LHCN-M2 (cell line): ENCODE results near the gene TMTC2. TPM values are rescaled to one million over a fixed set of nuclear protein-coding genes. Genes with fewer than 3 reads are reported as not detected.

Experiments
- DNase-seq: peaks from one replicate; pipeline ENCODE4 v3.0.0-alpha.2; 2012; ENCODE audit warnings: low read depth
- total RNA-seq: library from RNA; depleted of rRNA; stranded (reverse); fragments of >200 nt; gene quantifications from 2 replicates; pipeline ENCODE4 v1.2.3, GENCODE V29; 2014

TMTC2 gene
- total RNA-seq, 1 experiment from 2014 or later, result 1.2 TPM

DNA sequence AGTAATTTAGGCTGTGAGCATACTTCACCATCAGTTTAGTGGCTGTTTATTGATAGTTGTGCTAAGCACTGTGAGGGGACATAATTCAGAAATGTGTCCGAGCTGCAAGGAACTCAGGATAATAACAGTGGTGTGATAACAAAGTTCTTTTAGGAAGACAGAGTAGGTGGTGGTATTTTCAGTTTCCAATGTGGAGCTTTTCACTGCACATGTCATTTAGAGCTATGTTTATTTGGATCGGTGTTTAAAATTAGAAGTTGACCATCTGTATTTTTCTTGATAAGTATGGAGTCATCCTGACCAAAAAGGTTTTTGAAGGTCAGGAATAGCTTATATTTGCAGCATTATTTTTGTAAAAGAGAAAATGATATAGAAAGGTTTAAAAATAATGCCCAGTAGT lies 443.5 kb downstream of the TMTC2 start:
- DNase-seq, result no peak

- DNase-seq, result no peak
Measured at GRCh38 chr12:83132360-83132759, 445.7 kb downstream of the TMTC2 start.

GRCh38 chr12:83136411-83136810 lies 449.7 kb downstream of the TMTC2 start:
- no peak for DNase-seq

DNA sequence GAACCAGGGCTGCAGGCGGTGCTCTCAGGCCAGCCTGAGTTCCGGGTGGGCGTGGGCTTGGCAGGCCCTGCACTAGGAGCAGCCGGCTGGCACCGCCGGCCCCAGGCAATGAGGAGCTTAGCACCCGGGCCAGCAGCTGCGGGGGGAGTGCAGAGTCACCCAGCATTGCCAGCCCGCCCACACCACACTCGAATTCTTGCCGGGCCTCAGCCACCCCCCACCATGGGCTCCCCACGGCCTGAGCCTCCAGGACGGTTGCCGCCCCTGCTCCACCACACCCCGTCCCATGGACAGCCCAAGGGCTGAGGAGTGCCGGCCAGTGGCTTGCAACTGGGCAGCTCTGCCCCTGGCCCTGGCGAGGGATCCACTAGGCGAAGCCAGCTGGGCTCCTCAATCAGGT lies 453.4 kb downstream of the TMTC2 start:
- DNase-seq, result no peak

DNA sequence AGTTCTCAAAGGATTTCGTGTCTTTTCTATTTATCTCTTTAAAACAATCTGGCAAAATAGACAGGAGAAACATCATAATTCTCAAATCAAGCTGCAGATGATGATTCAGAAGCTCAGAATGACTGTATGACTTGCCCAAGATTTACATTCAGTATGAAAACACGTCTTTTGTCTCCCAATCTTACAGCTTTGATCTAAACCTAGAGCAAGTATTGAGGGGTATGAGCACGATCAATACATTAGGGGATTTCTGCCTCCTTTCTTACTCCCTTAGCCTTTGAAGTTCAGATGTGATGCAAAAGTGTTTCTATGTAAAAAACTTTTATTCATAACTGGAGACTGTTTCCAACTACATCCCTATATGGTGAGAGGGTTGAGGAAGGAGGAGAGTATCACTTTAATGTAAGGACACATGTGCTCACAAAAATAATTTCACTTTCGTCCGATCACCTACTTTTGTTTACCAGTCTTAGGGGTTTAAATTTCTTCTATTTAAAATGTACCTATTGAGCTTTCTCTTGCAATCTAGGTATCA lies 454.8 kb downstream of the TMTC2 start:
- DNase-seq, result no peak

DNA sequence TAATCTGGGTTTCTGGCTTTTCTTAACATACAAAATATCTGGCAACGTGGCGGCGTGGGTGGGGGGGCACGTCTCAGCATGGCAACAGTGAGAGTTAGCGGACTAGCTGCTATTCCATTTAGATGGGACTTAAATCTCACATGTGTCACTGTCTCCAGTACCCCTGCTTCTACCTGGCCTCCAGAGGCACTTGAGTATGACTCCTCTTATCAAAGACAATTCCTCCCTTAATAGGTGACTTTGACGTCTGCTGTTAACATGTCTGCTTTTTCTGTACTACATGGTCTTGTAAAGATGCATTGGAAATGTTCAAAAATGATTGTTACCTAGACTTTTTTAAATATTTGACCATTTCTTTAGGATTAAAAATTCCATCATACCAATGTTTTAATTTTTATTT lies 456.2 kb downstream of the TMTC2 start:
- no peak for DNase-seq

DNA sequence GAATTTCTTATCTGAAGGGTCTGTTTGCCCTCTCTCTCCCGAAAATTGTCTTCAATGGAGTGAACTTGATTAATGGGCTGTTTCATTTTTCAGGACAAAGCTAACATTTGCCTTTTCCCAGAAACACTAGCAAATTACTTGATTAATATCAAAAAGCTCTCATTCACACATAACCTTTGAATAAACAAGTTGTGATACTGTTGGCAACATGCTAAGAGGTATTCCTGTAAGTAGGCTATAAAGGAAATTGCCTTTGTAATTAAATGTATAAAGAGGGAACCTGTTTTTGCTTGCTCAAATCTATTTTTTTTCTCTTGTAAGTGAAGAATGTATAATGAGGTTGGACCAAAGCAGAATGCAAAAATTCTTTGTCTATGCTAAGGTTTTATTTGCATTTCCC lies 457.2 kb downstream of the TMTC2 start:
- no peak for DNase-seq

DNA sequence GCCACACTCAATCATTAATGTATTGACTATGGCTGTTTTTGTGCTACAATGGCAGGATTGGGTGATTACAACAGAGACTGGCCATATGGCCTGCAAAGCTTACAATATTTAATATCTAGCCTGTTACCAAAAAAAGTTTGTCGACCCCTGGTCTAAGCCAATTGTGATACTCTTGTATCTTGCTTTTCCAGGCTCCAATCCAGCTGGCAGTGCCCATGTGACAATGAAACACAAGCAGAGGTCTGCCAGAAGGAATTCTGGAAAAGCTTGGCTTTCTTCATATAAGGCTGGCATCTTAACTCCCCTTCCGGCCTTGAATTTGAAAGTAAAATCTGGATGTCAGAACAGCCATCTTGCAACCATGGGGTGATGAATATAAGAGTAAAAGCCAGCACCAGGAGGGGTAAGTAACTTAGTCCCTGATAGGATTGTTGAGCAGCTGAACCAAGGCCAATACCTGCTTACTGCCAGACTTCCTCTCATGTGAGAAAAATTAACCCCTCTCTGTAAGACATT lies 458.7 kb downstream of the TMTC2 start:
- no peak for DNase-seq

GRCh38 chr12:83147341-83147740 lies 460.6 kb downstream of the TMTC2 start:
- DNase-seq, result no peak

GRCh38 chr12:83149987-83150386 lies 463.3 kb downstream of the TMTC2 start:
- DNase-seq, result no peak

- no peak for DNase-seq
Measured at GRCh38 chr12:83150465-83151189, 463.9 kb downstream of the TMTC2 start.

- no peak for DNase-seq
Measured at GRCh38 chr12:83153177-83153576, 466.5 kb downstream of the TMTC2 start.

DNA sequence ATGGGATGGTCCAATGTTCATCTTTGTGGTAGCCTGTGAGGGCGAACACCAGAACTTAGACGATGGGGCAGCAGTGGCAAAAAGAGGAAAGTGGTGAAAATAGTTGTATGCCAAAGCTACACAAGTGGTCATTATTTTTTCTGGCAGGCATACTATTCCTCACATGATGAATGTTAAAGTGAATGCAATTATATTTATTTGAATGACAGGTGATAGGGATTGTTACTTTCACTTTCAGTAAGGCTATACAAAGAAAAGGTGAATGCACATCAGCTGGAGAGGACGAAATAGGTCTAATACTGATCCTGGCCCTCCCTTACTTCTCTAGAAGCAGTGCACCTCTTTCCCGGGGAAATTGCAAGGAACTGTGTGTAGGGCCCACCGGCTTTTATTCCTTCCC lies 470.1 kb downstream of the TMTC2 start:
- no peak for DNase-seq

- no peak for DNase-seq
Measured at GRCh38 chr12:83157604-83158003, 470.9 kb downstream of the TMTC2 start.

- DNase-seq, result no peak
Measured at GRCh38 chr12:83158613-83159207, 472.0 kb downstream of the TMTC2 start.

DNA sequence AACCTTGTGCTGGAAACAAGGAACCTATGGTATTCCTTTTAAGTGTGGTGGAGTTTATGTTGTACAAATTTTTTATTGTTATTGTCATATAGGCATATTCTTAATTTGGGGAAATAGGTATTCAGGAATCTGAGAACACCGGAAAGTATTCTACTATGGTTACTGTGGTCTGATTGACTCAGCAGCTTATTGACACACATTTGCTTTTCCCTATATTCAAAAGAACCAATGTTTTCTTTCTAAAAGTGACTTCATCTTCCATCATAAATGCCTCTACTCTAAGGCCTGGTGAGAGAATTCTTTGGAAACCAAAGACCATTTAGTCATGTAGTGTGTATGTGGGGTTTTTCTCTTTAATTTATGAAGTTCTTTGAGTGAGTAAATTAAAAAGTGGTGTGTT lies 474.8 kb downstream of the TMTC2 start:
- DNase-seq, result no peak

DNA sequence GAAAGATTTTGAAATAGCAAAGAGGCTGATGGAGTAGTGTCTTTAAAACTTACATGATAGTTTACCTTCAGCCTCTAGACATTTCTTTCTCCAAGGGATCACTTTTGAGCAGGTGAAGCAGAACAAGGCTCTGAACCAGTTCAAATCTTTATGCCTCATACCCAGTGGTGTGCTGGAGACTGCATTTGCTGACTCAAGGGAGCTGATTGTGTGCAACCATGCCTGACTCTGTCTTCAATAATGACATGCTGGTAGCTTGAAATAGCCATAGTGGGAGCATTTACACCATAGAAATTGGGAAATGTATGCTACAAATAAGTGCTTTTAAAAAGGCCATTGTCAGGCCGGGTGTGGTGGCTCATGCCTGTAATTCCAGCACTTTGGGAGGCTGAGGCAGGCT lies 482.0 kb downstream of the TMTC2 start:
- no peak for DNase-seq

GRCh38 chr12:83172441-83172840 lies 485.7 kb downstream of the TMTC2 start:
- no peak for DNase-seq

GRCh38 chr12:83172866-83173649 lies 486.4 kb downstream of the TMTC2 start:
- DNase-seq, result no peak

- no peak for DNase-seq
Measured at GRCh38 chr12:83179999-83180398, 493.3 kb downstream of the TMTC2 start.

DNA sequence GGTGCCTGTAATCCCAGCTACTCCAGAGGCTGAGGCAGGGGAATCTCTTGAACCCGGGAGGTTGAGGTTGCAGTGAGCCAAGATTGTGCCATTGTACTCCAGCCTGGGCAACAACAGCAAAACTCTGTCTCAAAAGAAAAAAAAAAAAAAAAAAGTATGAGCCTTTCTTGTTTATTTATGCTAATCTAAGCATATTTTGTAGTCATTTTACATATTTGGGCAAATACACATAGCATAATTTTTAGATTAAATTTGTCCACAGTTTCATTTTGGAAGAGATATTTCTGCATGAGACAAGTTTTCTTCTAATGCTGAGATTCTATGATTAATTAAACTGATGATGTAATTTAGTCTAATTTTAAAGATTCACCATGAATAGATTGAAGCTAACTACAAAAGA lies 494.4 kb downstream of the TMTC2 start:
- no peak for DNase-seq

- DNase-seq, result no peak
Measured at GRCh38 chr12:83183132-83183531, 496.4 kb downstream of the TMTC2 start.
